NCI-H345 treated with DMSO at 0.1 percent for 48 hours (cell line): Measurements from ENCODE around the gene ZACN.
"Not testable (repeated sequence)": the region's sequence is repeated elsewhere in the genome, so short reads cannot be mapped to it uniquely, and the experiment has no call there.

Experiments used
- DNase-seq: peaks from one replicate; lab custom pipeline; 2025; ENCODE audit not compliant: unreplicated experiment; lab: John Stamatoyannopoulos, UW

ZACN gene

GRCh38 chr17:76053246-76054111 is 25.5 kb upstream of the ZACN start:
- no peak for DNase-seq

GRCh38 chr17:76054112-76054476 is 24.9 kb upstream of the ZACN start:
- no peak for DNase-seq

- no peak for DNase-seq
Observed at GRCh38 chr17:76056882-76057281, 22.1 kb upstream of the ZACN start.

GRCh38 chr17:76058264-76058663 is 20.7 kb upstream of the ZACN start:
- DNase-seq = not testable (repeated sequence)

GRCh38 chr17:76063875-76064546 is 15.0 kb upstream of the ZACN start:
- no peak for DNase-seq

GRCh38 chr17:76065775-76066174 is 13.2 kb upstream of the ZACN start:
- no peak for DNase-seq

- no peak for DNase-seq
Observed at GRCh38 chr17:76071531-76072147, 7.3 kb upstream of the ZACN start.

GRCh38 chr17:76072148-76072858 is 6.7 kb upstream of the ZACN start, which contains the start of gene SRP68:
Gene SRP68 (minus strand): TSS chr17:76072517. CDS start chr17:76072491, 26 bp downstream.
- peak; percentile 92 for DNase-seq

GRCh38 chr17:76074390-76075363 is 4.3 kb upstream of the ZACN start, which contains the start of gene GALR2:
Gene GALR2 (plus strand): TSS chr17:76074781. CDS start chr17:76074884, 103 bp downstream.
- DNase-seq = no peak

- no peak for DNase-seq
Observed at GRCh38 chr17:76075364-76076145, 3.4 kb upstream of the ZACN start.

GRCh38 chr17:76076146-76076764 is 2.7 kb upstream of the ZACN start:
- DNase-seq = no peak

GRCh38 chr17:76076765-76077583 is 2.0 kb upstream of the ZACN start:
- no peak for DNase-seq

GRCh38 chr17:76077584-76078110 is 1.3 kb upstream of the ZACN start:
- DNase-seq = peak; percentile 64

- DNase-seq = not testable (repeated sequence)
Observed at GRCh38 chr17:76078370-76078769, 612 bp upstream of the ZACN start.

GRCh38 chr17:76079535-76079955 is 563 bp downstream of the ZACN start:
- DNase-seq = no peak

- no peak for DNase-seq
Observed at GRCh38 chr17:76079956-76080767, 1.2 kb downstream of the ZACN start.
